ENCODE data around the gene ACYP2. TPM values are rescaled to one million over a fixed set of nuclear protein-coding genes. Genes with fewer than 3 reads are reported as not detected.
"Not testable (repeated sequence)": the region's sequence is repeated elsewhere in the genome, so short reads cannot be mapped to it uniquely, and the experiment has no call there.

ACYP2 gene
- total RNA-seq, 4 donors from 2014 or later = 3.7 to 15.1 (median 5.7) TPM

DNA sequence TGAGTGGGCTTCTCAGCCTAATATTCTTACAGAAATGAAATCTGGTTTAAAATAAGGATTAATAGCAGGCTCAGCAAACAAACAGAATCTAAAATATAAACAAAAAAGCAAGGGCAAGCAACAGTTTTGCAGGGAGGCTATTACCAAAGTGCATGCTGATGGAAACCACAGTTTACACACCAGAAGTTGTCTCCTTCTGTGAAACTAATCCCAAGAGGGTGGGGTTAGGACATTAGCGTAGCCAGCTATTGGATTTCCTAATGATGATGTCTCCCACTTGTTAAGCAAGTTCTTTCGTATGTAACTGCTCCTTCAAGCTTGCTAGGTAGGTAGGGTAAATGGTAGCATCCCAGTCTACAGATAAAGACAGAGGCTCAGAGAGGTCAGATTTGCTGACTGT is 205.6 kb downstream of the ACYP2 start:
- TF ChIP-seq CTCF (IDR thresholded peaks at IDR 0.05) = no peak
- no peak for TF ChIP-seq POLR2A (IDR thresholded peaks at IDR 0.05)
- Histone ChIP-seq H3K27me3 (no peaks in the 10 kb centered on the region), H3K9me3 (peaks cover 0 to 10% (median 0%) of the 10 kb centered on the region in 3 donors), H3K36me3 (no peaks in the 10 kb centered on the region), H3K27ac (no peak overlapping the region), H3K4me3 (no peak overlapping the region), H3K4me1 (no peaks in the 10 kb centered on the region)
- WGBS, 2 donors = 21 to 37% methylated on average over 2 of the region's 2 CpGs
- no peak for DNase-seq
- intact Hi-C loops (cut with DNase I) = no loop called here

GRCh38 chr2:54324517-54324916 is 209.1 kb downstream of the ACYP2 start:
- DNase-seq; intact Hi-C loops (cut with DNase I); H3K27ac ChIP-seq; H3K36me3 ChIP-seq; H3K4me3 ChIP-seq; H3K4me1 ChIP-seq; H3K27me3 ChIP-seq: not testable (repeated sequence)
- H3K9me3 ChIP-seq = peaks cover 0 to 10% (median 0%) of the 10 kb centered on the region in 3 donors
- WGBS, 2 donors = 53 to 80% methylated on average over 2 of the region's 2 CpGs

DNA sequence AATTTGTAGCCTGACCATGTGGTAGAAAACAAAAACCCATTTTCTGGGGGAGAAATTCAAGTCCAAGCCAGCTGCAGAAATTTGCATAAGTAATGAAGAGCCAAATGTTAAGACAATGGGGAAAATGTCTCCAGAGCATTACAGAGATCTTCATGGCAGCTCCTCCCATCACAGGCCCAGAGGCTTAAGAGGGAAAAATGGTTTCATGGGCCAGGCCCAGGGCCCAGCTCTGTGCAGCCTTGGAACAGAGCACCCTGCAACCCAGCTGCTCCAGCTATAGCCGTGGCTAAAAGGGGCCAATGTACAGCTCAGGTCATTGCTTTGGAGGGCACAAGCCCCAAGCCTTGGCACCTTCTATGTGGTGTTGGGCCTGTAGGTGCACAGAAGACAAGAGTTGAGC is 209.7 kb downstream of the ACYP2 start:
- H3K36me3 ChIP-seq = no peaks in the 10 kb centered on the region
- H3K4me3 ChIP-seq = no peak overlapping the region
- no peak overlapping the region for H3K27ac ChIP-seq
- H3K4me1 ChIP-seq = peaks cover 0 to 9% (median 7%) of the 10 kb centered on the region in 3 donors
- intact Hi-C loops (cut with DNase I) = no loop called here
- H3K9me3 ChIP-seq = peaks cover 0 to 10% (median 0%) of the 10 kb centered on the region in 3 donors
- no peak for DNase-seq
- no peak for TF ChIP-seq CTCF (IDR thresholded peaks at IDR 0.05)
- TF ChIP-seq POLR2A (IDR thresholded peaks at IDR 0.05) = no peak
- 80% methylated on average over 1 of the region's 1 CpG; no CpG with 5 or more reads in 1 of the 2 donors for WGBS, 2 donors
- no peaks in the 10 kb centered on the region for H3K27me3 ChIP-seq

DNA sequence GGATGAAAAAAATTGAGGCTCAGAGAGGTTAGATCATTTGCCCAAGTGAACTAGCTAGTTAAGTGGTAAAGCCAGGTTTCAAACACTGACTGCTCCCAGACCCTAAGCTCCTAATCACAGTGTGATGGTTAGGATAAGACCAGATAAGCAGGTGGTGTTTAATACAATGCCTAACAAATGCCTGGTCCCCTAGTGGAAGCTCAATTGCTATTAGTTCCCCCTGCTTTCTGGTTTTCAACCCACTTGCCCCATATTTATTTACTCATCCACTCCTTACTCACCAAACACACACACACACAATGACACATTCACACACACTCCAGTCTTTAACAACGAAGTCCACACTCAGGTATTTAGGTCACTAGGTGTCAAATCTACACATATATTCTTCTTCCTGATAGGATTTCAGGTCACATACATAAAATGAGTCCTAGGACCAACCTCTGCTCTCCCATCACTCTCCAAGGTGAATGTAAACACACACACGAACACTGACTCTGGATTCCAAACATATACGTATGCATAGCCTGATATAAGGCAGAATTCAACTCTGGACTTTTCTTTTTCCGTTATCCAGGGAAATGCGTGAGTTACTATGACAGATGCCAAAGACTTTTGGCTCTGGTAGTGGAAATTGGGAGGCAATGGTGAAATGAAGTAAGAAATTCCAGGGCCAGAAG is 214.2 kb downstream of the ACYP2 start:
- Histone ChIP-seq H3K9me3 (peaks cover 0 to 10% (median 0%) of the 10 kb centered on the region in 3 donors), H3K4me1 (peaks cover 5 to 21% (median 12%) of the 10 kb centered on the region in 3 donors), H3K4me3 (peak overlapping the region; percentile 54 to 84 (median 62)), H3K27me3 (no peaks in the 10 kb centered on the region), H3K27ac (peak overlapping the region; percentile 86 to 96 (median 90)), H3K36me3 (no peaks in the 10 kb centered on the region)
- TF ChIP-seq POLR2A (IDR thresholded peaks at IDR 0.05) = no peak
- no peak for TF ChIP-seq CTCF (IDR thresholded peaks at IDR 0.05)
- no peak for DNase-seq
- intact Hi-C loops (cut with DNase I) = no loop called here
- WGBS, 2 donors = 22 to 39% methylated on average over 5 of the region's 5 CpGs

DNA sequence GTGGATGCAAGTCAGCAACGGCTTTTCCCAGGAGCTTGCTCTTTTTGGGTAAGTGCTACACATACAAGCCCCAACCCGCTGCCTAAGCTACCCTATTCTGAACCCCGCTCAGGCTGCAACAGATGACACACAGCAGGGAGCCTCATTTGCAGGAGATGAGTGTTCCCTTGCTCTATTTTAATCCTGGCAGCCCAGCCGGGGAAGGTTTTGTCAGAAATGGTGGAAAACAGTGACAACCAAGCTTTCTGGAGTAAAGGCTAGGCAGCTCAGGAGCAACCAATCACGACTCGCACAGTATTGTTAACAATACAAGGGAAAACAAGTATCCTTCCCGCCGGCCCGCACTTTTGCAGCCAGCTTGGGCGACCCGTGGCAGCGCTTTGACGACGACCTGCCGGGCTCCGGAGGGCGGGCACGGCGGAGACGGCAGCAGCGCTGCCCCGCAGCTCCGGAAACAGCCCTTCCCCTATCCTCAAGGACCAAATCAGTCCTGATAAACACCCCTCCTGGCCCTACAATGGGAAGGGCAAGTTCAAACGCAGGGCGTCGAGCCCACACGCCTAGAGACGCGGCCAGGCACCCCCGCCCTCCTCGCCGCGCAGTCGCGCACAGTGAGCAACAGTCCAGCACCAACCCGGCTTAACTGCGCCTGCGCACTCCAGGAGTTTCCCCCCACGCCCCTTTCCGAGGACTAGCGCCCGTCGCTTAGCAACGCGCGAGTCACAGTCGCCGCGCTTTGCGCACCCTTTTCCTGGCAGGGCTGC is 214.9 kb downstream of the ACYP2 start:
- 0 to 3% methylated on average over 19 to 41 of the region's 50 CpGs for WGBS, 2 donors
- Histone ChIP-seq H3K27ac (peak overlapping the region; percentile 86 to 96 (median 90)), H3K4me3 (peak overlapping the region; percentile 54 to 84 (median 62)), H3K36me3 (no peaks in the 10 kb centered on the region), H3K4me1 (peaks cover 5 to 21% (median 12%) of the 10 kb centered on the region in 3 donors), H3K9me3 (peaks cover 0 to 3% (median 0%) of the 10 kb centered on the region in 3 donors), H3K27me3 (no peaks in the 10 kb centered on the region)
- intact Hi-C loops (cut with DNase I) = no loop called here
- TF ChIP-seq POLR2A (IDR thresholded peaks at IDR 0.05) (peak in 3 of 4 donors; percentile 61 to 83 (median 78)), CTCF (IDR thresholded peaks at IDR 0.05) (peak in 2 of 6 experiments; percentile 2 to 17)
- peak; percentile 52 for DNase-seq

All from esophagus squamous epithelium (tissue), 5 donors.